A673 (cell line): ENCODE results near the gene KRTAP4-5. TPM values are rescaled to one million over a fixed set of nuclear protein-coding genes. Genes with fewer than 3 reads are reported as not detected.
"Not testable (repeated sequence)": the region's sequence is repeated elsewhere in the genome, so short reads cannot be mapped to it uniquely, and the experiment has no call there.

ENCODE experiments used
- Bru-seq: library from RNA; stranded (reverse); fragments of 400-500 nt; gene quantifications from one replicate; lab custom pipeline; 2021; lab: Mats Ljungman, UMichigan
- BruChase-seq, 2 experiments: library from RNA; stranded (reverse); fragments of 400-500 nt; gene quantifications; one replicate each; lab custom pipeline; 2021; lab: Mats Ljungman, UMichigan
- BruUV-seq: library from RNA; stranded (reverse); fragments of 400-500 nt; replicated peaks from 2 replicates; lab custom pipeline; 2021; lab: Mats Ljungman, UMichigan
- CTCF ChIA-PET: fragments of 300-600 bp; sonication (Branson Sonifier 250); formaldehyde crosslinking; loops from one replicate; lab custom pipeline; 2022; ENCODE audit warnings: antibody characterized with exemption; lab: Charles Lee
- POLR2A ChIA-PET: fragments of 300-600 bp; sonication (Branson Sonifier 250); formaldehyde crosslinking; loops from one replicate; lab custom pipeline; 2022; ENCODE audit warnings: antibody characterized with exemption; ENCODE audit not compliant: low non-redundant PET; lab: Charles Lee
- DNase-seq: peaks from one replicate; pipeline ENCODE4 v3.0.0-alpha.2; 2015; ENCODE audit warnings: low spot score
- H3K27ac ChIP-seq: fragments of 200-600 bp; sonication (generic); 2 replicates; pipeline ENCODE4 v1.5.1; 2016; ENCODE audit warnings: mixed run types, low read depth, mild to moderate bottlenecking, mixed read lengths, antibody characterized with exemption, low read length; ENCODE audit not compliant: poor library complexity, severe bottlenecking
- H3K27me3 ChIP-seq: fragments of 200-600 bp; sonication (generic); replicated peaks from 2 replicates; pipeline ENCODE4 v1.6.1; 2017; ENCODE audit warnings: mixed run types, low read depth, mild to moderate bottlenecking, mixed read lengths, antibody characterized with exemption, low read length; ENCODE audit not compliant: insufficient read depth, poor library complexity
- H3K36me3 ChIP-seq: fragments of 200-600 bp; sonication (generic); 2 replicates; pipeline ENCODE4 v1.6.1; 2016; ENCODE audit warnings: mixed run types, mild to moderate bottlenecking, mixed read lengths, antibody characterized with exemption, low read length; ENCODE audit not compliant: insufficient read depth, poor library complexity, severe bottlenecking
- H3K4me1 ChIP-seq: fragments of 200-600 bp; sonication (generic); 2 replicates; pipeline ENCODE4 v1.6.1; 2017; ENCODE audit warnings: mixed run types, mild to moderate bottlenecking, mixed read lengths, antibody characterized with exemption, low read length; ENCODE audit not compliant: insufficient read depth, poor library complexity, severe bottlenecking
- H3K4me3 ChIP-seq: fragments of 200-600 bp; sonication (generic); 2 replicates; pipeline ENCODE4 v1.5.1; 2016; ENCODE audit warnings: low read depth, mixed run types, mild to moderate bottlenecking, mixed read lengths, low read length; ENCODE audit not compliant: poor library complexity, severe bottlenecking
- H3K9me3 ChIP-seq: fragments of 200-600 bp; sonication (generic); 2 replicates; pipeline ENCODE4 v1.6.1; 2016; ENCODE audit warnings: mixed run types, low read depth, mild to moderate bottlenecking, mixed read lengths, antibody characterized with exemption, low read length; ENCODE audit not compliant: poor library complexity, severe bottlenecking
- CTCF ChIP-seq: fragments of 300-800, 200-600 bp; sonication (generic); conservative IDR thresholded peaks from 2 replicates; pipeline ENCODE4 v1.5.1; 2017; ENCODE audit warnings: low read depth, mild to moderate bottlenecking, antibody characterized with exemption, low read length, moderate library complexity, mixed read lengths
- EZH2 ChIP-seq: fragments of 200-600 bp; sonication (generic); IDR thresholded peaks from 2 replicates; pipeline ENCODE4 v1.6.1; 2017; ENCODE audit warnings: borderline replicate concordance, low read depth, mild to moderate bottlenecking, mixed read lengths, antibody characterized with exemption, low read length; ENCODE audit not compliant: poor library complexity, severe bottlenecking
- intact Hi-C: fragments of 100-400 bp; cut with micrococcal nuclease; formaldehyde crosslinking; loops from one replicate; pipeline ENCODE4 v1.10.0; 2022; ENCODE audit not compliant: unreplicated experiment
- long read RNA-seq: library from polyadenylated mRNA; stranded (forward); transcript quantifications from one replicate; pipeline ENCODE4 v2.0.0, GENCODE V29; 2022
- total RNA-seq: library from RNA; stranded (reverse); gene quantifications from 2 replicates; pipeline ENCODE4 v1.2.3, GENCODE V29; 2021

The KRTAP4-5 gene
- not detected in 2 replicates for total RNA-seq
- not detected for Bru-seq, nascent RNA
- BruChase-seq, experiment 1, labeled RNA remaining after a 2-hour chase: not detected
- BruChase-seq, experiment 2, labeled RNA remaining after a 6-hour chase: not detected
- long read RNA-seq: 0 reads

- intact Hi-C loops: loop anchor here (5.0 kb wide), 4 partner anchors 178 to 518 kb away; no protein-coding TSS in a partner anchor
- no peaks in the 10 kb centered on the region for H3K36me3 ChIP-seq
- H3K9me3 ChIP-seq: no peaks in the 10 kb centered on the region
- no peak for TF ChIP-seq EZH2
- no peak for TF ChIP-seq CTCF
- ChIA-PET POLR2A (no interaction called here), CTCF (no interaction called here)
- peaks cover 43% of the 10 kb centered on the region for H3K4me1 ChIP-seq
- peak within 1 kb of the TSS; percentile 96 for H3K27ac ChIP-seq
- DNase-seq: no peak
- no peak within 1 kb of the TSS for H3K4me3 ChIP-seq
- no peaks in the 10 kb centered on the region for H3K27me3 ChIP-seq
- BruUV-seq: no TSS peak
Observed at GRCh38 chr17:41149652-41149985, at the start of gene KRTAP4-5. Gene KRTAP4-5, minus strand, starts transcription at chr17:41149825. Its CDS starts 58 bp downstream, at chr17:41149767.

GRCh38 chr17:41196068-41196467 lies 46.4 kb upstream of the KRTAP4-5 start:
- DNase-seq: no peak
- no peaks in the 10 kb centered on the region for H3K36me3 ChIP-seq
- POLR2A ChIA-PET: no interaction called here
- intact Hi-C loops: no loop called here
- CTCF ChIA-PET: no interaction called here
- no peak overlapping the region for H3K4me3 ChIP-seq
- TF ChIP-seq CTCF: no peak
- no peak for TF ChIP-seq EZH2
- H3K4me1 ChIP-seq: no peaks in the 10 kb centered on the region
- H3K27ac ChIP-seq: no peak overlapping the region
- no peaks in the 10 kb centered on the region for H3K9me3 ChIP-seq
- H3K27me3 ChIP-seq: no peaks in the 10 kb centered on the region
- BruUV-seq: no TSS peak

GRCh38 chr17:41190328-41190727 lies 40.7 kb upstream of the KRTAP4-5 start:
- TF ChIP-seq CTCF: no peak
- TF ChIP-seq EZH2: no peak
- Histone ChIP-seq H3K4me3 (no peak overlapping the region), H3K4me1 (no peaks in the 10 kb centered on the region), H3K36me3 (no peaks in the 10 kb centered on the region), H3K27me3 (no peaks in the 10 kb centered on the region), H3K27ac (no peak overlapping the region), H3K9me3 (no peaks in the 10 kb centered on the region)
- DNase-seq: no peak
- ChIA-PET POLR2A (no interaction called here), CTCF (no interaction called here)
- intact Hi-C loops: no loop called here
- no TSS peak for BruUV-seq

GRCh38 chr17:41189837-41190318 lies 40.3 kb upstream of the KRTAP4-5 start, which contains the start of gene KRTAP9-1:
Gene KRTAP9-1, plus strand, starts transcription at chr17:41189887. Its CDS starts 0 bp downstream, at chr17:41189887.
- CTCF ChIA-PET, H3K27me3 ChIP-seq, H3K9me3 ChIP-seq, H3K27ac ChIP-seq, POLR2A ChIA-PET, DNase-seq, BruUV-seq, H3K4me3 ChIP-seq, intact Hi-C loops, H3K36me3 ChIP-seq, H3K4me1 ChIP-seq: not testable (repeated sequence)
